H1 (cell line): ENCODE data around the gene CAMTA1. TPM values are rescaled to one million over a fixed set of nuclear protein-coding genes. Genes with fewer than 3 reads are reported as not detected.

Experiments used
- CHD7 ChIP-seq: fragments of 300-600 bp; sonication (generic); IDR thresholded peaks from 2 replicates; pipeline ENCODE4 v1.7.1; 2012; ENCODE audit warnings: low read length, moderate library complexity, mild to moderate bottlenecking, inconsistent platforms; ENCODE audit not compliant: insufficient replicate concordance
- polyA plus RNA-seq, 7 experiments: library from polyadenylated mRNA; depleted of rRNA in 3 of 7; stranded (reverse) in 5 of 7; unstranded in 2 of 7; fragments of >200 nt in 5 of 7; fragments of 200-250 nt in 2 of 7; gene quantifications; 1 replicate in 5 of 7; 2 replicates in 1 of 7; 4 replicates in 1 of 7; pipeline versions ENCODE4 v1.2.1 to v1.2.3, GENCODE V29; 2011 to 2013; ENCODE audit warnings: missing spikeins in 2 of 7, mixed read lengths in 2 of 7
- total RNA-seq: library from RNA; stranded (reverse); fragmentation: NEBNext Ultra II Directional; extraction: Animal tissue kit (Norgen Biotek cat#: 25700); gene quantifications from 2 replicates; pipeline ENCODE4 v1.2.1, GENCODE V29; 2021

The CAMTA1 gene
- total and polyA plus RNA-seq, 2 of the 8 experiments (the other 6 are each of a cell fraction or from before 2014, with no cell fraction given) = 65.0 to 119 TPM

GRCh38 chr1:7526867-7527732 lies 741.8 kb downstream of the CAMTA1 start (continued):
- no peak for TF ChIP-seq CHD7
- TF ChIP-seq, all 59 proteins: peak for 0
